ENCODE results near the gene TCF25. TPM values are rescaled to one million over a fixed set of nuclear protein-coding genes. Genes with fewer than 3 reads are reported as not detected.

Gene TCF25
- total RNA-seq, 1 experiment from 2014 or later, result 345 TPM

DNA sequence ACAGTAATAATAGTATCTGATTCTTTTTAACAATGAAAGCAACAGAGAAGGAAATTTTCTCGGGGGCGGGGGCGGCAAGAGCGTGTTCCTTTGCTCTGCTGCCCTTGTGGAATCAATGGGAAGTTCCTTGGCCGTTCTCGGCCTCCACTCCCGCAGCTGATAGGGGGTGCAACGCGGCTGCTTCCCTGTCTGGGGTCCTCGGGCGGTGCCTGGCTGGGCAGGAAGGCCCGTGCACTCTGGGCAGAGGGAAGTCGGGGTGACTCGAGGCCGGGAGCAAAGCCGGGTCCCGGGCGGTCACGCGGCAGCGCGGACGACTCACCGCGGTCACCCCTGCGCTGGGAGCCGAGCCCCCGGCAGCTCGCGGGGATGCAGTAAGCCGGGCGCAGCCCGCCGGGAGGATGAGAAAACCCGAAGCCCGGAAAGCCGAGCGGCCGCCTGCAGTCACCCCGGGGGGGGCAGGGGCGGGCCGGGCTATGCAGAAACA is 52.2 kb downstream of the TCF25 start:
- no TSS peak for BruUV-seq (replicated peaks)
- Histone ChIP-seq H2AFZ (ENCODE audit: low read depth, low read length, poor library complexity, severe bottlenecking) (no peak overlapping the region), H3K9me3 (ENCODE audit: control insufficient read depth in 1 of 2, insufficient read depth in 1 of 2, low read depth in 1 of 2, low read length in 2 of 2) (no peaks in the 10 kb centered on the region), H3K27ac (ENCODE audit: low read depth, low read length) (no peak overlapping the region), H3K27me3 (ENCODE audit: insufficient read depth, low read length) (no peaks in the 10 kb centered on the region), H4K20me1 (ENCODE audit: insufficient read depth) (peaks cover 8% of the 10 kb centered on the region; the same call in 1 of the 2 replicates), H3K4me3 (replicated peaks in 1 of 2; ENCODE audit: low read depth in 1 of 2, low read length in 2 of 2) (no peak overlapping the region), H3K79me2 (ENCODE audit: insufficient read depth, low read length) (peaks cover 65% of the 10 kb centered on the region), H3K36me3 (ENCODE audit: control insufficient read depth in 1 of 2, insufficient read depth in 2 of 2, low read length in 2 of 2) (peaks cover 13 to 18% of the 10 kb centered on the region in 2 experiments; a peak in 3 of 4 replicates), H3K4me2 (ENCODE audit: low read length) (no peak overlapping the region; the same call in 1 of the 2 replicates), H3K9ac (ENCODE audit: low read length) (no peak overlapping the region), H3K9me2 (ENCODE audit: insufficient read depth) (no peaks in the 10 kb centered on the region), H3K4me1 (ENCODE audit: control insufficient read depth in 1 of 2, insufficient read depth in 2 of 2, low read length in 2 of 2) (peaks cover 14 to 51% of the 10 kb centered on the region in 2 experiments)
- DNase-seq (ENCODE audit: low read depth, low spot score), result no peak
- TF ChIP-seq ZNF274 (IDR thresholded peaks at IDR 0.05; ENCODE audit: low read depth, low read length) (no peak), ELF1 (IDR thresholded peaks at IDR 0.05; ENCODE audit: borderline replicate concordance, low read depth) (no peak), FOSL1 (IDR thresholded peaks at IDR 0.05; ENCODE audit: low read depth) (no peak), SRF (IDR thresholded peaks at IDR 0.05; ENCODE audit: low read depth) (no peak), EGR1 (IDR thresholded peaks at IDR 0.05; ENCODE audit: low read depth) (no peak), JUND (IDR thresholded peaks at IDR 0.05) (no peak), SIN3A (IDR thresholded peaks at IDR 0.05; ENCODE audit: low read depth) (no peak), CEBPB (IDR thresholded peaks at IDR 0.05; ENCODE audit: low read depth) (no peak), YY1 (IDR thresholded peaks at IDR 0.05; ENCODE audit: extremely low read depth, insufficient replicate concordance, low read depth, low read length) (no peak), TCF7L2 (IDR thresholded peaks at IDR 0.05; ENCODE audit: borderline replicate concordance, extremely low read depth, insufficient read depth, insufficient read length) (no peak), POLR2AphosphoS5 (IDR thresholded peaks at IDR 0.05; ENCODE audit: low read depth, low read length) (no peak), ZFX (IDR thresholded peaks at IDR 0.05) (no peak), EZH2phosphoT487 (IDR thresholded peaks at IDR 0.05; ENCODE audit: borderline replicate concordance) (no peak), SP1 (IDR thresholded peaks at IDR 0.05; ENCODE audit: low read depth) (no peak), POLR2A (IDR thresholded peaks at IDR 0.05; ENCODE audit: borderline replicate concordance, extremely low read depth, insufficient read depth, insufficient read length) (no peak), CBX3 (IDR thresholded peaks at IDR 0.05; ENCODE audit: low read depth) (no peak)
- TF ChIP-seq, protein P1, sequence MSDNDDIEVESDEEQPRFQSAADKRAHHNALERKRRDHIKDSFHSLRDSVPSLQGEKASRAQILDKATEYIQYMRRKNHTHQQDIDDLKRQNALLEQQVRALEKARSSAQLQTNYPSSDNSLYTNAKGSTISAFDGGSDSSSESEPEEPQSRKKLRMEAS (IDR thresholded peaks at IDR 0.05), result no peak
- TF ChIP-seq, protein P2, sequence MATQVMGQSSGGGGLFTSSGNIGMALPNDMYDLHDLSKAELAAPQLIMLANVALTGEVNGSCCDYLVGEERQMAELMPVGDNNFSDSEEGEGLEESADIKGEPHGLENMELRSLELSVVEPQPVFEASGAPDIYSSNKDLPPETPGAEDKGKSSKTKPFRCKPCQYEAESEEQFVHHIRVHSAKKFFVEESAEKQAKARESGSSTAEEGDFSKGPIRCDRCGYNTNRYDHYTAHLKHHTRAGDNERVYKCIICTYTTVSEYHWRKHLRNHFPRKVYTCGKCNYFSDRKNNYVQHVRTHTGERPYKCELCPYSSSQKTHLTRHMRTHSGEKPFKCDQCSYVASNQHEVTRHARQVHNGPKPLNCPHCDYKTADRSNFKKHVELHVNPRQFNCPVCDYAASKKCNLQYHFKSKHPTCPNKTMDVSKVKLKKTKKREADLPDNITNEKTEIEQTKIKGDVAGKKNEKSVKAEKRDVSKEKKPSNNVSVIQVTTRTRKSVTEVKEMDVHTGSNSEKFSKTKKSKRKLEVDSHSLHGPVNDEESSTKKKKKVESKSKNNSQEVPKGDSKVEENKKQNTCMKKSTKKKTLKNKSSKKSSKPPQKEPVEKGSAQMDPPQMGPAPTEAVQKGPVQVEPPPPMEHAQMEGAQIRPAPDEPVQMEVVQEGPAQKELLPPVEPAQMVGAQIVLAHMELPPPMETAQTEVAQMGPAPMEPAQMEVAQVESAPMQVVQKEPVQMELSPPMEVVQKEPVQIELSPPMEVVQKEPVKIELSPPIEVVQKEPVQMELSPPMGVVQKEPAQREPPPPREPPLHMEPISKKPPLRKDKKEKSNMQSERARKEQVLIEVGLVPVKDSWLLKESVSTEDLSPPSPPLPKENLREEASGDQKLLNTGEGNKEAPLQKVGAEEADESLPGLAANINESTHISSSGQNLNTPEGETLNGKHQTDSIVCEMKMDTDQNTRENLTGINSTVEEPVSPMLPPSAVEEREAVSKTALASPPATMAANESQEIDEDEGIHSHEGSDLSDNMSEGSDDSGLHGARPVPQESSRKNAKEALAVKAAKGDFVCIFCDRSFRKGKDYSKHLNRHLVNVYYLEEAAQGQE (IDR thresholded peaks at IDR 0.05; ENCODE audit: low read depth), result no peak
- TF ChIP-seq, protein P3, sequence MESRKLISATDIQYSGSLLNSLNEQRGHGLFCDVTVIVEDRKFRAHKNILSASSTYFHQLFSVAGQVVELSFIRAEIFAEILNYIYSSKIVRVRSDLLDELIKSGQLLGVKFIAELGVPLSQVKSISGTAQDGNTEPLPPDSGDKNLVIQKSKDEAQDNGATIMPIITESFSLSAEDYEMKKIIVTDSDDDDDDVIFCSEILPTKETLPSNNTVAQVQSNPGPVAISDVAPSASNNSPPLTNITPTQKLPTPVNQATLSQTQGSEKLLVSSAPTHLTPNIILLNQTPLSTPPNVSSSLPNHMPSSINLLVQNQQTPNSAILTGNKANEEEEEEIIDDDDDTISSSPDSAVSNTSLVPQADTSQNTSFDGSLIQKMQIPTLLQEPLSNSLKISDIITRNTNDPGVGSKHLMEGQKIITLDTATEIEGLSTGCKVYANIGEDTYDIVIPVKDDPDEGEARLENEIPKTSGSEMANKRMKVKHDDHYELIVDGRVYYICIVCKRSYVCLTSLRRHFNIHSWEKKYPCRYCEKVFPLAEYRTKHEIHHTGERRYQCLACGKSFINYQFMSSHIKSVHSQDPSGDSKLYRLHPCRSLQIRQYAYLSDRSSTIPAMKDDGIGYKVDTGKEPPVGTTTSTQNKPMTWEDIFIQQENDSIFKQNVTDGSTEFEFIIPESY (IDR thresholded peaks at IDR 0.05; ENCODE audit: extremely low read depth, insufficient replicate concordance, low read length), result no peak
- TF ChIP-seq, protein P4, sequence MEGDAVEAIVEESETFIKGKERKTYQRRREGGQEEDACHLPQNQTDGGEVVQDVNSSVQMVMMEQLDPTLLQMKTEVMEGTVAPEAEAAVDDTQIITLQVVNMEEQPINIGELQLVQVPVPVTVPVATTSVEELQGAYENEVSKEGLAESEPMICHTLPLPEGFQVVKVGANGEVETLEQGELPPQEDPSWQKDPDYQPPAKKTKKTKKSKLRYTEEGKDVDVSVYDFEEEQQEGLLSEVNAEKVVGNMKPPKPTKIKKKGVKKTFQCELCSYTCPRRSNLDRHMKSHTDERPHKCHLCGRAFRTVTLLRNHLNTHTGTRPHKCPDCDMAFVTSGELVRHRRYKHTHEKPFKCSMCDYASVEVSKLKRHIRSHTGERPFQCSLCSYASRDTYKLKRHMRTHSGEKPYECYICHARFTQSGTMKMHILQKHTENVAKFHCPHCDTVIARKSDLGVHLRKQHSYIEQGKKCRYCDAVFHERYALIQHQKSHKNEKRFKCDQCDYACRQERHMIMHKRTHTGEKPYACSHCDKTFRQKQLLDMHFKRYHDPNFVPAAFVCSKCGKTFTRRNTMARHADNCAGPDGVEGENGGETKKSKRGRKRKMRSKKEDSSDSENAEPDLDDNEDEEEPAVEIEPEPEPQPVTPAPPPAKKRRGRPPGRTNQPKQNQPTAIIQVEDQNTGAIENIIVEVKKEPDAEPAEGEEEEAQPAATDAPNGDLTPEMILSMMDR (IDR thresholded peaks at IDR 0.05 in 2 of 3, conservative IDR thresholded peaks at IDR 0.05 in 1 of 3; ENCODE audit: borderline replicate concordance in 1 of 3, insufficient read depth in 1 of 3, low read depth in 2 of 3, low read length in 2 of 3), result no peak
- intact Hi-C loops (cut with micrococcal nuclease), result no loop called here
- ChIA-PET CTCF (no interaction called here), POLR2A (interaction anchor here (0.7 to 2.5 kb wide), 3 partner anchors 17 to 52 kb away, joined by 3 to 11 read pairs (median 8); partner anchors contain the start of gene TCF25), RAD21 (ENCODE audit: low non-redundant PET in 1 of 2, low total read pairs in 2 of 2, uncharacterized antibody in 2 of 2, unreplicated experiment in 2 of 2) (no interaction called here)
- no peak for ATAC-seq

Data from HCT116 (cell line).